ENCODE results near the gene SEC14L3. TPM values are rescaled to one million over a fixed set of nuclear protein-coding genes. Genes with fewer than 3 reads are reported as not detected.

SEC14L3 gene
- total and polyA plus RNA-seq, 2 of the 13 experiments (the other 11 are each of a cell fraction or from before 2014, with no cell fraction given): not detected

GRCh38 chr22:30422481-30423300, 49.1 kb downstream of the SEC14L3 start (continued):
- TF ChIP-seq ZBTB2 (CRISPR knock-in tag; IDR thresholded peaks at IDR 0.05; ENCODE audit: low read depth): peak; percentile 16; the same call in 1 of the 2 replicates
- TF ChIP-seq SRY (CRISPR knock-in tag; IDR thresholded peaks at IDR 0.05): no peak
- TF ChIP-seq ZNF710 (CRISPR knock-in tag; IDR thresholded peaks at IDR 0.05; ENCODE audit: borderline replicate concordance): no peak
- TF ChIP-seq, protein P1, sequence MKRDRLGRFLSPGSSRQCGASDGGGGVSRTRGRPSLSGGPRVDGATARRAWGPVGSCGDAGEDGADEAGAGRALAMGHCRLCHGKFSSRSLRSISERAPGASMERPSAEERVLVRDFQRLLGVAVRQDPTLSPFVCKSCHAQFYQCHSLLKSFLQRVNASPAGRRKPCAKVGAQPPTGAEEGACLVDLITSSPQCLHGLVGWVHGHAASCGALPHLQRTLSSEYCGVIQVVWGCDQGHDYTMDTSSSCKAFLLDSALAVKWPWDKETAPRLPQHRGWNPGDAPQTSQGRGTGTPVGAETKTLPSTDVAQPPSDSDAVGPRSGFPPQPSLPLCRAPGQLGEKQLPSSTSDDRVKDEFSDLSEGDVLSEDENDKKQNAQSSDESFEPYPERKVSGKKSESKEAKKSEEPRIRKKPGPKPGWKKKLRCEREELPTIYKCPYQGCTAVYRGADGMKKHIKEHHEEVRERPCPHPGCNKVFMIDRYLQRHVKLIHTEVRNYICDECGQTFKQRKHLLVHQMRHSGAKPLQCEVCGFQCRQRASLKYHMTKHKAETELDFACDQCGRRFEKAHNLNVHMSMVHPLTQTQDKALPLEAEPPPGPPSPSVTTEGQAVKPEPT (CRISPR knock-in tag; IDR thresholded peaks at IDR 0.05; ENCODE audit: low read depth): no peak
- TF ChIP-seq SP4 (CRISPR knock-in tag; IDR thresholded peaks at IDR 0.05): no peak
- no peak for TF ChIP-seq ZNF790 (CRISPR knock-in tag; IDR thresholded peaks at IDR 0.05; ENCODE audit: borderline replicate concordance)
- no peak for TF ChIP-seq TBL1XR1 (IDR thresholded peaks at IDR 0.05; ENCODE audit: borderline replicate concordance, low read length, partially characterized antibody)
- no peak for TF ChIP-seq ZNF431 (CRISPR knock-in tag; IDR thresholded peaks at IDR 0.05; ENCODE audit: borderline replicate concordance, low read depth)
- no peak for TF ChIP-seq RBM39 (IDR thresholded peaks at IDR 0.05; ENCODE audit: low read depth, low read length, poor library complexity, severe bottlenecking)
- no peak for TF ChIP-seq CENPT (CRISPR knock-in tag; IDR thresholded peaks at IDR 0.05; ENCODE audit: low read depth)
- no peak for TF ChIP-seq ADNP (CRISPR knock-in tag; IDR thresholded peaks at IDR 0.05)
- TF ChIP-seq ZNF256 (CRISPR knock-in tag; conservative IDR thresholded peaks at IDR 0.05): no peak
- no peak for TF ChIP-seq HOXD1 (CRISPR knock-in tag; IDR thresholded peaks at IDR 0.05)
- TF ChIP-seq PPARG (CRISPR knock-in tag; conservative IDR thresholded peaks at IDR 0.05): no peak; the same call in 1 of the 2 replicates
- TF ChIP-seq, protein P2, sequence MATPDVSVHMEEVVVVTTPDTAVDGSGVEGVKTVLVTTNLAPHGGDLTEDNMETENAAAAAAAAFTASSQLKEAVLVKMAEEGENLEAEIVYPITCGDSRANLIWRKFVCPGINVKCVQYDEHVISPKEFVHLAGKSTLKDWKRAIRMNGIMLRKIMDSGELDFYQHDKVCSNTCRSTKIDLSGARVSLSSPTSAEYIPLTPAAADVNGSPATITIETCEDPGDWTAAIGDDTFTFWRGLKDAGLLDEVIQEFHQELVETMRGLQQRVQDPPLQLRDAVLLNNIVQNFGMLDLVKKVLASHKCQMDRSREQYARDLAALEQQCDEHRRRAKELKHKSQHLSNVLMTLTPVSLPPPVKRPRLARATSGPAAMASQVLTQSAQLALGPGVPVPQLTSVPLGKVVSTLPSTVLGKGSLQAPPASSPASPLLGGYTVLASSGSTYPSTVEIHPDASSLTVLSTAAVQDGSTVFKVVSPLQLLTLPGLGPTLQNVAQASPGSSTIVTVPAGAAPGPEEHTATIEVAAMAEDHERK (CRISPR knock-in tag; IDR thresholded peaks at IDR 0.05; ENCODE audit: low read depth): no peak
- no peak for TF ChIP-seq BHLHE40 (IDR thresholded peaks at IDR 0.05; ENCODE audit: low read length)
- no peak for TF ChIP-seq CEBPG (CRISPR knock-in tag; IDR thresholded peaks at IDR 0.05)
- no peak for TF ChIP-seq ZNF557 (CRISPR knock-in tag; IDR thresholded peaks at IDR 0.05)
- peak; percentile 4; the same call in 1 of the 2 replicates for TF ChIP-seq ZNF205 (CRISPR knock-in tag; IDR thresholded peaks at IDR 0.05)
- TF ChIP-seq IKZF4 (CRISPR knock-in tag; IDR thresholded peaks at IDR 0.05; ENCODE audit: borderline replicate concordance, low read depth, not compliant biosample characterization): no peak
- peak; percentile 46; the same call in 1 of the 2 replicates for TF ChIP-seq HBP1 (CRISPR knock-in tag; IDR thresholded peaks at IDR 0.05; ENCODE audit: low read depth)

All from HepG2 (cell line).